ENCODE results near the gene BEST3. TPM values are rescaled to one million over a fixed set of nuclear protein-coding genes. Genes with fewer than 3 reads are reported as not detected.
A peak's percentile ranks its signal among the peaks of the same experiment; 100 is the strongest.

BEST3 gene
- total RNA-seq, 6 experiments from 2014 or later = 0.10 to 0.15 TPM; not detected in 4

GRCh38 chr12:69658203-69658602 lies 40.9 kb downstream of the BEST3 start:
- no peak overlapping the region for H3K4me3 Mint-ChIP-seq
- H3K9me3 Mint-ChIP-seq = no peaks in the 10 kb centered on the region
- H3K4me1 Mint-ChIP-seq (ENCODE audit: low read depth) = peaks cover 32% of the 10 kb centered on the region
- TF ChIP-seq CTCF (IDR thresholded peaks at IDR 0.05) = no peak
- H3K27ac Mint-ChIP-seq = no peak overlapping the region
- no peak for DNase-seq
- H3K27me3 Mint-ChIP-seq (ENCODE audit: insufficient read depth) = peaks cover 2% of the 10 kb centered on the region; the same call in 1 of the 2 replicates
- no peaks in the 10 kb centered on the region for H3K36me3 Mint-ChIP-seq (ENCODE audit: low read depth)

DNA sequence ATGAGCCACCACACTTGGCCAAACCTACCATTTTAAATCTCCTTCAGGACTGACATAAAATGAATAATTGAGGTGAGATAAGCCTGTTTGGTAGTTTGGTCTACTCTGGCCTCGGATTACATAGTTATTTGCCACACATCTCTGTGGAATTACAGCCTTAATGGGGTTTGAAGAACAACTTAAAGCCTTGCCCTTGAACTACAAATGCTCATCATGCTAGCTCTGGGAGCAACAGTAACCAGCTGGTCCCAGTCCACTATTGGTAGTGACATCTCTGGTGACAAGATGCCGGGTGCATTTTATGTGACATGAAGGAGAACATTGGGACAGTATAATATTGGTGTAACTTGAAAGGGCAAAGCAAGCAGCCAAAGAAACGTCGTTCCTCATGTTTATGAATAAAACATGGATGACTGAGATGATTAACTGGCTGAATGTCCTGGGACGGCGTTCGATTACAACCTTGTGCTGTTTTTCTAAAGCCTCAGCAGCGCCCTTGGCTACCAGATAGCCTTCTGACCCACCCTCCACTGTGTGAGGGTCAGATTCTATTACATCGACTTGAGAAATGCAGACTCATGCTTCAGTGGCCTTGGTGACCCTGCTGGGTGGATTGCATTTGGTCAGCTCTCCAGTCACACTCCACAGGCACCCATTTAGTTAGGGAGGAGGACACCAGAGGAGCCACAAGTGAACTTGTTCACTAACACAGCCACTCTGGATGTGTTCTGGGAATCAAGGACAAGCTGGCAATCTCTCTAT lies 41.5 kb downstream of the BEST3 start:
- no peak for TF ChIP-seq CTCF (IDR thresholded peaks at IDR 0.05)
- H3K36me3 Mint-ChIP-seq (ENCODE audit: low read depth) = no peaks in the 10 kb centered on the region
- H3K9me3 Mint-ChIP-seq = no peaks in the 10 kb centered on the region
- peaks cover 2% of the 10 kb centered on the region; the same call in 1 of the 2 replicates for H3K27me3 Mint-ChIP-seq (ENCODE audit: insufficient read depth)
- H3K4me1 Mint-ChIP-seq (ENCODE audit: low read depth) = peaks cover 32% of the 10 kb centered on the region
- DNase-seq = no peak
- H3K27ac Mint-ChIP-seq = no peak overlapping the region
- no peak overlapping the region for H3K4me3 Mint-ChIP-seq

DNA sequence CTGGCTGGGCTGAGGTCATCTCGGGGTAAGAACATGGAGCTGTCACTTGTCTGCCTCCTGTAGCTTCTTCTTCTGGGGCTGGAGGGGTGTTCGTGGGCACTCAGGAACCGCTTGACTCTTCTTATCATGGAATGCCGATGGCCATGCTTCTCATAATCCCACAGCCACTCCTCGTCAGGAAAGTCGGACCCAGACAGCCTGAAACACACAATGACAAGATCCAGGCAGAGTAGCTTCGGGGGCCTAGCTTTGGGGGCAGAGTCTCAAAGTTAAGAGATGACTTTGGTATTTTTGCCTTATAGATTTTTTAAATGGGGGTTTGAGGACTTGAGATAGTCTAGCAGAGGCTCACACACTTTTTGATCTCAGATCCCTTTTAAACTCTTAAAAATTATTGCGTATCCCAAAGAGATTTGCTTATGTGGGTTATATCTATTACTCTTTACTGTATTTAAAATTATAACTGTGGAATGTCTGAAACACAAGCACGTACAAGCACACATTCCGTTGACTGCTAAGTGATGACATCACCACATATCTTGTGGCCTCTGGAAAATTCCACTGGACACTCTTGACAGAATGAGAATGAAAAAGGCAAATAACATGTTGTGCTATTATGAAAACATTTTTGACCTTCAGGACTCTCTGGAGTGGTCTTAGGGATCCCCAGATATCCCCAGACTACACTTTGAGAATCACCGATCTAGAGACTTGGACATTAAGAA lies 43.3 kb downstream of the BEST3 start:
- Mint-ChIP-seq H3K4me3 (peak overlapping the region; percentile 57), H3K27me3 (ENCODE audit: insufficient read depth) (peaks cover 2% of the 10 kb centered on the region; the same call in 1 of the 2 replicates), H3K9me3 (no peaks in the 10 kb centered on the region), H3K27ac (peak overlapping the region; percentile 94), H3K36me3 (ENCODE audit: low read depth) (no peaks in the 10 kb centered on the region), H3K4me1 (ENCODE audit: low read depth) (peaks cover 32% of the 10 kb centered on the region)
- TF ChIP-seq CTCF (IDR thresholded peaks at IDR 0.05) = no peak
- peak; percentile 74 for DNase-seq

GRCh38 chr12:69653703-69654102 lies 45.4 kb downstream of the BEST3 start:
- TF ChIP-seq CTCF (IDR thresholded peaks at IDR 0.05) = no peak
- Mint-ChIP-seq H3K36me3 (ENCODE audit: low read depth) (no peaks in the 10 kb centered on the region), H3K27me3 (ENCODE audit: insufficient read depth) (peaks cover 2% of the 10 kb centered on the region; the same call in 1 of the 2 replicates), H3K4me3 (no peak overlapping the region), H3K4me1 (ENCODE audit: low read depth) (peaks cover 50% of the 10 kb centered on the region), H3K9me3 (no peaks in the 10 kb centered on the region), H3K27ac (no peak overlapping the region)
- DNase-seq = no peak

GRCh38 chr12:69651922-69652321 lies 47.2 kb downstream of the BEST3 start:
- TF ChIP-seq CTCF (IDR thresholded peaks at IDR 0.05) = no peak
- Mint-ChIP-seq H3K27ac (no peak overlapping the region), H3K4me1 (ENCODE audit: low read depth) (peaks cover 58% of the 10 kb centered on the region), H3K27me3 (ENCODE audit: insufficient read depth) (no peaks in the 10 kb centered on the region), H3K4me3 (no peak overlapping the region), H3K36me3 (ENCODE audit: low read depth) (no peaks in the 10 kb centered on the region), H3K9me3 (no peaks in the 10 kb centered on the region)
- DNase-seq = no peak
